ENCODE measurements around the gene ARF1. TPM values are rescaled to one million over a fixed set of nuclear protein-coding genes. Genes with fewer than 3 reads are reported as not detected.

ARF1 gene
- total RNA-seq, 1 experiment from 2014 or later: 330 TPM

GRCh38 chr1:228109073-228109961, 26.8 kb downstream of the ARF1 start, which contains the start of gene MRPL55 (continued):
- TF ChIP-seq NFATC4 (CRISPR knock-in tag; IDR thresholded peaks at IDR 0.05) (no peak), JAZF1 (CRISPR knock-in tag; IDR thresholded peaks at IDR 0.05) (no peak), GTF2I (CRISPR knock-in tag; conservative IDR thresholded peaks at IDR 0.05) (no peak), CTCF (IDR thresholded peaks at IDR 0.05) (no peak), PRRX2 (CRISPR knock-in tag; IDR thresholded peaks at IDR 0.05) (no peak), ZNF671 (CRISPR knock-in tag; IDR thresholded peaks at IDR 0.05) (no peak), MLX (CRISPR knock-in tag; IDR thresholded peaks at IDR 0.05) (no peak), SOX15 (CRISPR knock-in tag; IDR thresholded peaks at IDR 0.05) (no peak), NFYB (CRISPR knock-in tag; conservative IDR thresholded peaks at IDR 0.05; ENCODE audit: low read depth) (no peak), CBFB (CRISPR knock-in tag; IDR thresholded peaks at IDR 0.05; ENCODE audit: low read depth) (no peak), AR (CRISPR knock-in tag; IDR thresholded peaks at IDR 0.05) (no peak), ARID4B (CRISPR knock-in tag; IDR thresholded peaks at IDR 0.05; ENCODE audit: borderline replicate concordance) (0 out of 2 replicates have a peak, but pooled peaks have one; percentile 38), E2F4 (CRISPR knock-in tag; IDR thresholded peaks at IDR 0.05; ENCODE audit: borderline replicate concordance, low read depth) (no peak), SMAD3 (CRISPR knock-in tag; IDR thresholded peaks at IDR 0.05; ENCODE audit: borderline replicate concordance) (no peak)

All from WTC11 (cell line).